A549 (cell line): ENCODE results near the gene RBM39. TPM values are rescaled to one million over a fixed set of nuclear protein-coding genes. Genes with fewer than 3 reads are reported as not detected.

Experiments used
- ATAC-seq, 2 experiments: fragments of 200-7000 bp in 1 of 2; fragments of >200 bp in 1 of 2; cut with Nextera tagmentation in 1 of 2; cut with Tn5 transposase in 1 of 2; 3 replicates each; pipeline versions ENCODE4 v1.8.0 to v1.9.1; 2018 to 2020; ENCODE audit warnings: mild to moderate bottlenecking in 1 of 2, moderate library complexity in 1 of 2
- CTCF ChIA-PET: fragments of 300-600 bp; sonication (Branson Sonifier 250); formaldehyde crosslinking; extraction: SDS; loops from one replicate; lab custom pipeline; 2021; ENCODE audit warnings: antibody characterized with exemption, inconsistent platforms; lab: Yijun Ruan, JAX
- POLR2A ChIA-PET: fragments of 350-600 bp; formaldehyde crosslinking; extraction: SDS; loops from one replicate; lab custom pipeline; 2021; ENCODE audit warnings: antibody characterized with exemption, inconsistent platforms; lab: Yijun Ruan, JAX
- DNase-seq, 2 experiments: peaks; one replicate each; pipeline versions ENCODE4 v3.0.0 to v3.0.0-alpha.2; 2011 to 2016; ENCODE audit warnings: low read depth in 1 of 2, low spot score in 1 of 2
- FAIRE-seq: peaks from 2 replicates; lab custom pipeline; 2011; peaks lifted over from hg19 to GRCh38; lab: Jason Lieb, UNC
- H3K27ac ChIP-seq, 2 experiments: fragments of >200 bp; sonication (Bioruptor Twin); formaldehyde crosslinking; 3 replicates each; pipeline ENCODE4 v1.5.1; 2016 to 2017
- H3K4me1 ChIP-seq: fragments of >200 bp; sonication (Bioruptor Twin); formaldehyde crosslinking; 3 replicates; pipeline ENCODE4 v1.6.1; 2016
- H3K4me2 ChIP-seq: fragments of >200 bp; sonication (Bioruptor Twin); formaldehyde crosslinking; 3 replicates; pipeline ENCODE4 v1.6.1; 2016
- H3K4me3 ChIP-seq: fragments of >200 bp; sonication (Bioruptor Twin); formaldehyde crosslinking; 3 replicates; pipeline ENCODE4 v1.5.1; 2016
- H3K9me3 ChIP-seq: fragments of >200 bp; sonication (Bioruptor Twin); formaldehyde crosslinking; 3 replicates; pipeline ENCODE4 v1.6.1; 2016
- CBX8 ChIP-seq: fragments of 200-600 bp; sonication (generic); IDR thresholded peaks from 2 replicates; pipeline ENCODE4 v1.6.1; 2016
- CEBPB ChIP-seq, 2 experiments: fragments of >200 bp in 1 of 2; sonication (Bioruptor Twin) in 1 of 2; formaldehyde crosslinking in 1 of 2; IDR thresholded peaks; 2 replicates each; pipeline ENCODE4 v1.6.1; 2012 to 2016
- CHD2 ChIP-seq: fragments of 150-350 bp; IDR thresholded peaks from 2 replicates; pipeline ENCODE4 v1.6.1; 2014; ENCODE audit warnings: low read length; ENCODE audit not compliant: partially characterized antibody
- FOSB ChIP-seq: fragments of 250-450 bp; sonication (Bioruptor Pico); IDR thresholded peaks from 2 replicates; pipeline ENCODE4 v1.5.0; 2020; ENCODE audit warnings: mild to moderate bottlenecking, moderate library complexity
- FOXS1 ChIP-seq: fragments of 250-450 bp; sonication (Bioruptor Pico); IDR thresholded peaks from 2 replicates; pipeline ENCODE4 v1.5.0; 2020; ENCODE audit warnings: mild to moderate bottlenecking, moderate library complexity
- GATA3 ChIP-seq: IDR thresholded peaks from 2 replicates; pipeline ENCODE4 v1.6.1; 2012; ENCODE audit warnings: borderline replicate concordance
- HDAC2 ChIP-seq: fragments of 200-600 bp; sonication (generic); IDR thresholded peaks from 2 replicates; pipeline ENCODE4 v1.6.1; 2016
- HEYL ChIP-seq: fragments of 250-450 bp; sonication (Bioruptor Pico); IDR thresholded peaks from 2 replicates; pipeline ENCODE4 v1.8.0; 2021; ENCODE audit warnings: mild to moderate bottlenecking, moderate library complexity
- HOXB13 ChIP-seq: fragments of 250-450 bp; sonication (Bioruptor Pico); IDR thresholded peaks from 2 replicates; pipeline ENCODE4 v1.5.0; 2020; ENCODE audit warnings: low read depth, mild to moderate bottlenecking, moderate library complexity
- JUN ChIP-seq, 2 experiments: fragments of >200 bp; sonication (Bioruptor Twin); formaldehyde crosslinking; IDR thresholded peaks; 2 replicates in 1 of 2; 3 replicates in 1 of 2; pipeline ENCODE4 v1.6.1; 2016 to 2017
- KDM5A ChIP-seq: fragments of 200-600 bp; sonication (generic); IDR thresholded peaks from 2 replicates; pipeline ENCODE4 v1.6.1; 2016; ENCODE audit warnings: antibody characterized with exemption, mild to moderate bottlenecking
- MAFK ChIP-seq: fragments of 450-650 bp; IDR thresholded peaks from 2 replicates; pipeline ENCODE4 v1.6.1; 2014; ENCODE audit not compliant: partially characterized antibody
- MYC ChIP-seq: IDR thresholded peaks from 2 replicates; pipeline ENCODE4 v1.6.1; 2012; ENCODE audit warnings: mild to moderate bottlenecking, inconsistent platforms, low read length, improper control_type of control experiment, borderline replicate concordance
- NFE2L2 ChIP-seq: fragments of 150-350 bp; conservative IDR thresholded peaks from 2 replicates; pipeline ENCODE4 v1.6.1; 2014; ENCODE audit warnings: low read length
- NR3C1 ChIP-seq: fragments of >200 bp; sonication (Bioruptor Twin); formaldehyde crosslinking; IDR thresholded peaks from 3 replicates; pipeline ENCODE4 v1.6.1; 2017
- PHF8 ChIP-seq: fragments of 200-600 bp; sonication (generic); IDR thresholded peaks from 2 replicates; pipeline ENCODE4 v1.6.1; 2016; ENCODE audit warnings: low read depth, mild to moderate bottlenecking, antibody characterized with exemption, moderate library complexity, borderline replicate concordance
- POLR2AphosphoS2 ChIP-seq: conservative IDR thresholded peaks from 2 replicates; pipeline ENCODE4 v1.6.1; 2012; ENCODE audit warnings: low read length, improper control_type of control experiment, inconsistent platforms
- RCOR1 ChIP-seq: fragments of 150-350 bp; IDR thresholded peaks from 2 replicates; pipeline ENCODE4 v1.6.1; 2014; ENCODE audit warnings: antibody characterized with exemption, low read length, low read depth
- RFX5 ChIP-seq: fragments of 450-650 bp; IDR thresholded peaks from 2 replicates; pipeline ENCODE4 v1.7.1; 2014; ENCODE audit warnings: antibody characterized with exemption, mild to moderate bottlenecking, moderate library complexity
- SMC3 ChIP-seq: fragments of >200 bp; sonication (Bioruptor Twin); formaldehyde crosslinking; IDR thresholded peaks from 3 replicates; pipeline ENCODE4 v1.6.1; 2018; ENCODE audit warnings: inconsistent platforms
- ZFP36 ChIP-seq: fragments of 450-650 bp; IDR thresholded peaks from 2 replicates; pipeline ENCODE4 v1.6.1; 2014; ENCODE audit warnings: borderline replicate concordance; ENCODE audit not compliant: partially characterized antibody
- ZSCAN20 ChIP-seq: fragments of 250-450 bp; sonication (Bioruptor Pico); IDR thresholded peaks from 2 replicates; pipeline ENCODE4 v1.8.0; 2022; ENCODE audit warnings: mild to moderate bottlenecking, moderate library complexity
- WGBS: methylation state at CpG from one replicate; pipeline ENCODE4 v1.1.6; 2017; ENCODE audit errors: missing lambda C conversion rate; 5-methylcytosine and 5-hydroxymethylcytosine counted together
- polyA minus RNA-seq: library from RNA; depleted of rRNA, polyadenylated mRNA; stranded (reverse); fragments of >200 nt; gene quantifications from 2 replicates; pipeline ENCODE4 v1.2.3, GENCODE V29; 2011; rRNA and poly(A)+ RNA removed
- polyA plus RNA-seq, 4 experiments: library from polyadenylated mRNA; depleted of rRNA in 3 of 4; stranded (reverse); fragments of >200 nt; fragmentation: RNase III in 1 of 4; extraction: RNeasy Plus Mini Kit Qiagen cat#74134 plus additional on column Dnase treatment in 1 of 4; gene quantifications; 2 replicates in 3 of 4; 3 replicates in 1 of 4; pipeline ENCODE4 v1.2.3, GENCODE V29; 2011 to 2017
- TF ChIP-seq, protein P1 (sequence below): fragments of 250-450 bp; sonication (Bioruptor Pico); IDR thresholded peaks from 2 replicates; pipeline ENCODE4 v1.5.0; 2020; ENCODE audit warnings: low read depth, mild to moderate bottlenecking, moderate library complexity
- TF ChIP-seq, protein P2 (sequence below): IDR thresholded peaks from 2 replicates; pipeline ENCODE4 v1.6.1; 2012
- TF ChIP-seq, protein P3 (sequence below): fragments of 450-650 bp; IDR thresholded peaks from 2 replicates; pipeline ENCODE4 v1.6.1; 2014; ENCODE audit warnings: antibody characterized with exemption
- TF ChIP-seq, protein P4 (sequence below): fragments of >200 bp; sonication (Bioruptor Twin); formaldehyde crosslinking; IDR thresholded peaks from 2 replicates; pipeline ENCODE4 v1.6.1; 2016
- TF ChIP-seq, protein P5 (sequence below): fragments of 200-600 bp; sonication (generic); IDR thresholded peaks from 2 replicates; pipeline ENCODE4 v1.6.1; 2016; ENCODE audit warnings: antibody characterized with exemption, mild to moderate bottlenecking, moderate library complexity
- TF ChIP-seq, protein P6 (sequence below): fragments of 250-450 bp; sonication (Bioruptor Pico); IDR thresholded peaks from 2 replicates; pipeline ENCODE4 v1.5.0; 2021; ENCODE audit warnings: mild to moderate bottlenecking, moderate library complexity, borderline replicate concordance
- TF ChIP-seq, protein P7 (sequence below): fragments of >200 bp; sonication (Bioruptor Twin); formaldehyde crosslinking; IDR thresholded peaks from 3 replicates; pipeline ENCODE4 v1.6.1; 2016

RBM39 gene
- polyA plus RNA-seq (2011; rRNA removed) = 127 and 264 TPM in 2 replicates
- polyA plus RNA-seq (2012; cell fraction: cytosol; rRNA removed) = 38.9 and 39.1 TPM in 2 replicates
- 84.4 and 148 TPM in 2 replicates for polyA plus RNA-seq (2012; cell fraction: nucleus; rRNA removed)
- polyA plus RNA-seq (2017; fragmentation: RNase III; extraction: RNeasy Plus Mini Kit Qiagen cat#74134 plus additional on column Dnase treatment) = 199 to 212 TPM (median 201 TPM) in 3 replicates
- 104 and 116 TPM in 2 replicates for polyA minus RNA-seq

DNA sequence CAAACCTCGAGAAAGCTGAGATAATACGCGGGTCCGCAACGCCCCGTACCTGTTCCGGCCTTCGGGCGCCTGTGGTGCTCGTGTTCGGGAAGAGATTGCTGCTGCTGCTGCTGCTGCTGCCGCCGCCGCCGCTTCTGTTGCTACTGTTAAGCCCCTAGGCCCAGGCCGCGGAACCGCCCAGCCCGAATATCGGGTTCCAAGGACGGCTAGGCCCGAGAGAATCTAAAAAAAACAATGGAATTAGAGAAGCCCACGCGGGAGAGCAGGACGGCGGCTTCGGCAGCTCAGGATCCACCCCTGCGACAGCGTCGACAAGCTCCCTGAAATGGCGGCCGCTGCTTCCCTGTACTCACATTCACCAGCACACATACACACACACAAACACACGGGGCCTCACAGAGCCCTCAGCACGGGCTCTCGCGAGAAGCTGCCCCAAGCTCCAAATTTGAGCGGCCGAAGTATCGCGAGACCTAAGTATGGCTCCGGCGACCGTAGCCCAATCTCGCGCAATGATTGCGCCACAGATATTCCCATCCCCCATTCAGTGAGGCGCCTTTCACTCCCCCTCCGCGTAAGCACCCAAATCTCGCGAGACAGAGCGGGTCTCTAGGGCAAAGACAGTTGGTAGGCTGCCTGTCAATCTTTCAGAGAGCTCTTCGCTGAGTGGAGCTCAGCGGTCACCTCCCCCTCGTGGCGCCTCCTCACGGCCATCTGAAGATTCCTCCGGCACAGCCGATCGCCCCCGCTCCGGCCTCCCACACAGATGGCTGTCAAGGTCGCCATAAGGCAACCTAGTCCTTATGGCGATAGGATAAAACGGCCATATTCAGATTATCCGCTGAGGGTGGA lies at the start of gene RBM39:
Gene RBM39 (minus strand): TSS at position 369 of the 849 bp plus-strand sequence. CDS start 1,386 bp downstream, outside the sequence.
- ATAC-seq (peak; percentile 93 to 95), DNase-seq (peak; percentile 95 to 100), FAIRE-seq (peak; percentile 18)
- Histone ChIP-seq H3K4me2 (peak within 1 kb of the TSS; percentile 95), H3K27ac (peak within 1 kb of the TSS; percentile 98), H3K9me3 (no peaks in the 10 kb centered on the region), H3K4me1 (peaks cover 45% of the 10 kb centered on the region), H3K4me3 (peak within 1 kb of the TSS; percentile 87)
- WGBS = 3% methylated on average over 59 of the region's 66 CpGs
- ChIA-PET POLR2A (interaction anchor here (0.6 to 4.3 kb wide), 39 partner anchors 8 to 361 kb away, joined by 3 to 97 read pairs (median 5); partner anchors contain the start of genes NFS1, PHF20, ROMO1 and SCAND1), CTCF (interaction anchor here (0.8 to 4.8 kb wide), 13 partner anchors 9 to 213 kb away, joined by 3 to 31 read pairs (median 5); partner anchors contain the start of genes PHF20 and SCAND1)
- no peak for TF ChIP-seq HEYL
- peak; percentile 99 for TF ChIP-seq CHD2
- TF ChIP-seq NR3C1 = no peak
- TF ChIP-seq SMC3 = no peak
- TF ChIP-seq RFX5 = 0 out of 2 replicates have a peak, but pooled peaks have one; percentile 0
- TF ChIP-seq, protein P1, sequence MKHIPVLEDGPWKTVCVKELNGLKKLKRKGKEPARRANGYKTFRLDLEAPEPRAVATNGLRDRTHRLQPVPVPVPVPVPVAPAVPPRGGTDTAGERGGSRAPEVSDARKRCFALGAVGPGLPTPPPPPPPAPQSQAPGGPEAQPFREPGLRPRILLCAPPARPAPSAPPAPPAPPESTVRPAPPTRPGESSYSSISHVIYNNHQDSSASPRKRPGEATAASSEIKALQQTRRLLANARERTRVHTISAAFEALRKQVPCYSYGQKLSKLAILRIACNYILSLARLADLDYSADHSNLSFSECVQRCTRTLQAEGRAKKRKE (CRISPR knock-in tag) = no peak
- no peak for TF ChIP-seq HDAC2
- TF ChIP-seq, protein P2, sequence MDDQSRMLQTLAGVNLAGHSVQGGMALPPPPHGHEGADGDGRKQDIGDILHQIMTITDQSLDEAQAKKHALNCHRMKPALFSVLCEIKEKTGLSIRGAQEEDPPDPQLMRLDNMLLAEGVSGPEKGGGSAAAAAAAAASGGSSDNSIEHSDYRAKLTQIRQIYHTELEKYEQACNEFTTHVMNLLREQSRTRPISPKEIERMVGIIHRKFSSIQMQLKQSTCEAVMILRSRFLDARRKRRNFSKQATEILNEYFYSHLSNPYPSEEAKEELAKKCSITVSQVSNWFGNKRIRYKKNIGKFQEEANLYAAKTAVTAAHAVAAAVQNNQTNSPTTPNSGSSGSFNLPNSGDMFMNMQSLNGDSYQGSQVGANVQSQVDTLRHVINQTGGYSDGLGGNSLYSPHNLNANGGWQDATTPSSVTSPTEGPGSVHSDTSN = peak; percentile 98
- no peak for TF ChIP-seq NFE2L2
- TF ChIP-seq RCOR1 = no peak
- no peak for TF ChIP-seq FOSB
- TF ChIP-seq KDM5A = no peak
- TF ChIP-seq CBX8 = no peak
- TF ChIP-seq ZFP36 = no peak
- no peak for TF ChIP-seq HOXB13 (CRISPR knock-in tag)
- TF ChIP-seq POLR2AphosphoS2 = no peak
- TF ChIP-seq, protein P3, sequence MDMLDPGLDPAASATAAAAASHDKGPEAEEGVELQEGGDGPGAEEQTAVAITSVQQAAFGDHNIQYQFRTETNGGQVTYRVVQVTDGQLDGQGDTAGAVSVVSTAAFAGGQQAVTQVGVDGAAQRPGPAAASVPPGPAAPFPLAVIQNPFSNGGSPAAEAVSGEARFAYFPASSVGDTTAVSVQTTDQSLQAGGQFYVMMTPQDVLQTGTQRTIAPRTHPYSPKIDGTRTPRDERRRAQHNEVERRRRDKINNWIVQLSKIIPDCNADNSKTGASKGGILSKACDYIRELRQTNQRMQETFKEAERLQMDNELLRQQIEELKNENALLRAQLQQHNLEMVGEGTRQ = peak; percentile 58
- TF ChIP-seq MYC = peak; percentile 90
- TF ChIP-seq PHF8 = peak; percentile 99
- TF ChIP-seq, protein P4, sequence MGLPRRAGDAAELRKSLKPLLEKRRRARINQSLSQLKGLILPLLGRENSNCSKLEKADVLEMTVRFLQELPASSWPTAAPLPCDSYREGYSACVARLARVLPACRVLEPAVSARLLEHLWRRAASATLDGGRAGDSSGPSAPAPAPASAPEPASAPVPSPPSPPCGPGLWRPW = peak; percentile 56; the same call in 1 of the 2 replicates
- TF ChIP-seq JUN (IDR thresholded peaks at IDR 0.05) = peak; percentile 92 to 96
- TF ChIP-seq MAFK = no peak
- TF ChIP-seq ZSCAN20 (CRISPR knock-in tag) = no peak
- peak; percentile 98 to 100 for TF ChIP-seq CEBPB (IDR thresholded peaks at IDR 0.05)
- TF ChIP-seq, protein P5, sequence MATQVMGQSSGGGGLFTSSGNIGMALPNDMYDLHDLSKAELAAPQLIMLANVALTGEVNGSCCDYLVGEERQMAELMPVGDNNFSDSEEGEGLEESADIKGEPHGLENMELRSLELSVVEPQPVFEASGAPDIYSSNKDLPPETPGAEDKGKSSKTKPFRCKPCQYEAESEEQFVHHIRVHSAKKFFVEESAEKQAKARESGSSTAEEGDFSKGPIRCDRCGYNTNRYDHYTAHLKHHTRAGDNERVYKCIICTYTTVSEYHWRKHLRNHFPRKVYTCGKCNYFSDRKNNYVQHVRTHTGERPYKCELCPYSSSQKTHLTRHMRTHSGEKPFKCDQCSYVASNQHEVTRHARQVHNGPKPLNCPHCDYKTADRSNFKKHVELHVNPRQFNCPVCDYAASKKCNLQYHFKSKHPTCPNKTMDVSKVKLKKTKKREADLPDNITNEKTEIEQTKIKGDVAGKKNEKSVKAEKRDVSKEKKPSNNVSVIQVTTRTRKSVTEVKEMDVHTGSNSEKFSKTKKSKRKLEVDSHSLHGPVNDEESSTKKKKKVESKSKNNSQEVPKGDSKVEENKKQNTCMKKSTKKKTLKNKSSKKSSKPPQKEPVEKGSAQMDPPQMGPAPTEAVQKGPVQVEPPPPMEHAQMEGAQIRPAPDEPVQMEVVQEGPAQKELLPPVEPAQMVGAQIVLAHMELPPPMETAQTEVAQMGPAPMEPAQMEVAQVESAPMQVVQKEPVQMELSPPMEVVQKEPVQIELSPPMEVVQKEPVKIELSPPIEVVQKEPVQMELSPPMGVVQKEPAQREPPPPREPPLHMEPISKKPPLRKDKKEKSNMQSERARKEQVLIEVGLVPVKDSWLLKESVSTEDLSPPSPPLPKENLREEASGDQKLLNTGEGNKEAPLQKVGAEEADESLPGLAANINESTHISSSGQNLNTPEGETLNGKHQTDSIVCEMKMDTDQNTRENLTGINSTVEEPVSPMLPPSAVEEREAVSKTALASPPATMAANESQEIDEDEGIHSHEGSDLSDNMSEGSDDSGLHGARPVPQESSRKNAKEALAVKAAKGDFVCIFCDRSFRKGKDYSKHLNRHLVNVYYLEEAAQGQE = peak; percentile 100
- no peak for TF ChIP-seq FOXS1 (CRISPR knock-in tag)
- peak; percentile 98 for TF ChIP-seq GATA3
- TF ChIP-seq, protein P6, sequence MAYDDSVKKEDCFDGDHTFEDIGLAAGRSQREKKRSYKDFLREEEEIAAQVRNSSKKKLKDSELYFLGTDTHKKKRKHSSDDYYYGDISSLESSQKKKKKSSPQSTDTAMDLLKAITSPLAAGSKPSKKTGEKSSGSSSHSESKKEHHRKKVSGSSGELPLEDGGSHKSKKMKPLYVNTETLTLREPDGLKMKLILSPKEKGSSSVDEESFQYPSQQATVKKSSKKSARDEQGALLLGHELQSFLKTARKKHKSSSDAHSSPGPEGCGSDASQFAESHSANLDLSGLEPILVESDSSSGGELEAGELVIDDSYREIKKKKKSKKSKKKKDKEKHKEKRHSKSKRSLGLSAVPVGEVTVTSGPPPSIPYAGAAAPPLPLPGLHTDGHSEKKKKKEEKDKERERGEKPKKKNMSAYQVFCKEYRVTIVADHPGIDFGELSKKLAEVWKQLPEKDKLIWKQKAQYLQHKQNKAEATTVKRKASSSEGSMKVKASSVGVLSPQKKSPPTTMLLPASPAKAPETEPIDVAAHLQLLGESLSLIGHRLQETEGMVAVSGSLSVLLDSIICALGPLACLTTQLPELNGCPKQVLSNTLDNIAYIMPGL (CRISPR knock-in tag) = no peak
- TF ChIP-seq, protein P7, sequence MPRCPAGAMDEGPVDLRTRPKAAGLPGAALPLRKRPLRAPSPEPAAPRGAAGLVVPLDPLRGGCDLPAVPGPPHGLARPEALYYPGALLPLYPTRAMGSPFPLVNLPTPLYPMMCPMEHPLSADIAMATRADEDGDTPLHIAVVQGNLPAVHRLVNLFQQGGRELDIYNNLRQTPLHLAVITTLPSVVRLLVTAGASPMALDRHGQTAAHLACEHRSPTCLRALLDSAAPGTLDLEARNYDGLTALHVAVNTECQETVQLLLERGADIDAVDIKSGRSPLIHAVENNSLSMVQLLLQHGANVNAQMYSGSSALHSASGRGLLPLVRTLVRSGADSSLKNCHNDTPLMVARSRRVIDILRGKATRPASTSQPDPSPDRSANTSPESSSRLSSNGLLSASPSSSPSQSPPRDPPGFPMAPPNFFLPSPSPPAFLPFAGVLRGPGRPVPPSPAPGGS = peak; percentile 24; the same call in 1 of the 3 replicates
